Endothelial cell of umbilical vein (primary cell): Measurements from ENCODE around the gene HDAC4. TPM values are rescaled to one million over a fixed set of nuclear protein-coding genes. Genes with fewer than 3 reads are reported as not detected.

Experiments used
- BruUV-seq: library from RNA; stranded (reverse); fragments of 400-500 nt; replicated peaks from 2 replicates; lab custom pipeline; 2021; lab: Mats Ljungman, UMichigan
- CTCF ChIA-PET: fragments of 300-600, 350-600 bp; sonication (Branson Sonifier 250); formaldehyde crosslinking; loops from one replicate; lab custom pipeline; 2021; ENCODE audit warnings: antibody characterized with exemption, inconsistent platforms; lab: Charles Lee
- POLR2A ChIA-PET: fragments of 300-600, 350-600 bp; sonication (Branson Sonifier 250); formaldehyde crosslinking; loops from one replicate; lab custom pipeline; 2021; ENCODE audit warnings: antibody characterized with exemption, inconsistent platforms; lab: Charles Lee
- DNase-seq: peaks from one replicate; pipeline ENCODE4 v3.0.0-alpha.2; 2011; ENCODE audit warnings: low read depth, low spot score
- FAIRE-seq: peaks from 2 replicates; lab custom pipeline; 2011; peaks lifted over from hg19 to GRCh38; lab: Jason Lieb, UNC
- H2AFZ ChIP-seq: 2 replicates; pipeline ENCODE4 v1.6.0; 2012; ENCODE audit warnings: low read depth, low read length, control low read depth, inconsistent platforms
- H3K27ac ChIP-seq: 2 replicates; pipeline ENCODE4 v1.5.1; 2011; ENCODE audit warnings: low read depth, mild to moderate bottlenecking, control low read depth, low read length, moderate library complexity; ENCODE audit not compliant: insufficient read depth
- H3K27me3 ChIP-seq, 2 experiments: 2 replicates each; pipeline versions ENCODE4 v1.6.0 to v1.6.1; 2011; ENCODE audit warnings: low read length in 2 of 2, mixed read lengths in 1 of 2; ENCODE audit not compliant: control insufficient read depth in 2 of 2, insufficient read depth in 2 of 2
- H3K36me3 ChIP-seq, 2 experiments: 2 replicates in 1 of 2; 3 replicates in 1 of 2; pipeline ENCODE4 v1.5.1; 2011; ENCODE audit warnings: low read length in 2 of 2, mild to moderate bottlenecking in 1 of 2, moderate library complexity in 1 of 2; ENCODE audit not compliant: control insufficient read depth in 2 of 2, insufficient read depth in 2 of 2; ENCODE audit errors: extremely low read depth in 1 of 2
- H3K4me1 ChIP-seq: 3 replicates; pipeline ENCODE4 v1.5.1; 2011; ENCODE audit warnings: mild to moderate bottlenecking, low read length; ENCODE audit not compliant: control insufficient read depth, insufficient read depth; ENCODE audit errors: extremely low read depth
- H3K4me2 ChIP-seq: 2 replicates; pipeline ENCODE4 v1.6.1; 2011; ENCODE audit warnings: low read length, control low read depth, mixed read lengths; ENCODE audit not compliant: insufficient read depth
- H3K4me3 ChIP-seq, 3 experiments: fragments of 200-600 bp in 1 of 3; sonication (generic), shearing (Covaris generic) in 1 of 3; replicated peaks in 1 of 3; 2 replicates each; pipeline ENCODE4 v1.5.1; 2011 to 2016; ENCODE audit warnings: control low read depth in 3 of 3, low read length in 3 of 3, mild to moderate bottlenecking in 2 of 3, inconsistent platforms in 1 of 3, low read depth in 1 of 3, moderate library complexity in 1 of 3; ENCODE audit not compliant: insufficient read depth in 1 of 3
- H3K79me2 ChIP-seq: 2 replicates; pipeline ENCODE4 v1.6.0; 2012; ENCODE audit warnings: low read length, inconsistent platforms; ENCODE audit not compliant: control insufficient read depth, insufficient read depth
- H3K9ac ChIP-seq: replicated peaks from 2 replicates; pipeline ENCODE3; 2011; ENCODE audit warnings: low read length, control low read depth; ENCODE audit not compliant: insufficient read depth; ENCODE audit errors: extremely low read depth
- H3K9me1 ChIP-seq: replicated peaks from 3 replicates; pipeline ENCODE4 v1.6.0; 2011; ENCODE audit warnings: mild to moderate bottlenecking, low read length; ENCODE audit not compliant: control insufficient read depth, insufficient read depth; ENCODE audit errors: extremely low read depth
- H3K9me3 ChIP-seq: replicated peaks from 2 replicates; pipeline ENCODE4 v1.5.1; 2012; ENCODE audit warnings: low read length, inconsistent platforms; ENCODE audit not compliant: control insufficient read depth, insufficient read depth
- H4K20me1 ChIP-seq: replicated peaks from 2 replicates; pipeline ENCODE3; 2011; ENCODE audit warnings: mild to moderate bottlenecking, low read length; ENCODE audit not compliant: control insufficient read depth, insufficient read depth; ENCODE audit errors: extremely low read depth
- EZH2 ChIP-seq: IDR thresholded peaks from 2 replicates; pipeline ENCODE4 v1.6.1; 2012; ENCODE audit warnings: borderline replicate concordance, low read depth, mild to moderate bottlenecking, moderate library complexity, low read length, inconsistent platforms; ENCODE audit not compliant: severe bottlenecking
- FOS ChIP-seq: IDR thresholded peaks from 2 replicates; pipeline ENCODE4 v1.6.1; 2011; ENCODE audit warnings: mild to moderate bottlenecking, low read length, moderate library complexity, borderline replicate concordance; ENCODE audit not compliant: insufficient read depth
- JUN ChIP-seq: IDR thresholded peaks from 2 replicates; pipeline ENCODE4 v1.6.1; 2011; ENCODE audit warnings: borderline replicate concordance, low read depth; ENCODE audit not compliant: insufficient read length, insufficient read depth
- MYC ChIP-seq: IDR thresholded peaks from one replicate; pipeline ENCODE4 v1.6.1; 2011; ENCODE audit warnings: mild to moderate bottlenecking, low read depth, low read length
- POLR2AphosphoS5 ChIP-seq: IDR thresholded peaks from 2 replicates; pipeline ENCODE4 v1.6.1; 2012; ENCODE audit warnings: low read depth, mild to moderate bottlenecking, control low read depth, low read length, moderate library complexity; ENCODE audit not compliant: insufficient read depth
- dilution Hi-C: fragments of 300-500 bp; cut with MboI; formaldehyde crosslinking; loops from one replicate; pipeline ENCODE4 v1.15.0; 2019; ENCODE audit warnings: low sequenced_read_pairs; ENCODE audit not compliant: extremely low pct_ligation_motif_present
- intact Hi-C: fragments of 100-400 bp; cut with micrococcal nuclease; formaldehyde crosslinking; loops from one replicate; pipeline ENCODE4 v1.10.0; 2022
- polyA plus RNA-seq, 4 experiments: library from polyadenylated mRNA; depleted of rRNA in 3 of 4; stranded (reverse) in 3 of 4; unstranded in 1 of 4; fragments of >200 nt; gene quantifications; 2 replicates each; pipeline versions ENCODE4 v1.2.1 to v1.2.3, GENCODE V29; 2011 to 2012; ENCODE audit warnings: missing spikeins in 1 of 4
- total RNA-seq: library from RNA; stranded (reverse); gene quantifications from 2 replicates; pipeline ENCODE4 v1.2.3, GENCODE V29; 2021
- TF ChIP-seq, protein P1 (sequence below), 2 donors: IDR thresholded peaks; 1 replicate in 1 of 2; 2 replicates in 1 of 2; pipeline ENCODE4 v1.5.1; 2011; ENCODE audit warnings: low read length in 2 of 2, mild to moderate bottlenecking in 2 of 2, moderate library complexity in 2 of 2, control low read depth in 1 of 2, inconsistent platforms in 1 of 2, low read depth in 1 of 2; ENCODE audit not compliant: insufficient read depth in 1 of 2; ENCODE audit errors: extremely low read depth in 1 of 2
- TF ChIP-seq, protein P2 (sequence below): IDR thresholded peaks from 2 replicates; pipeline ENCODE4 v1.6.1; 2011; ENCODE audit not compliant: insufficient read depth, insufficient read length

Gene HDAC4
- total and polyA plus RNA-seq, 2 donors (not counting 3 experiments of a cell fraction or from before 2014, with no cell fraction given), result 13.4 to 33.0 TPM

GRCh38 chr2:239133945-239134570, 266.8 kb downstream of the HDAC4 start:
- H3K9me3 ChIP-seq, result no peaks in the 10 kb centered on the region
- no peak for DNase-seq
- CTCF ChIA-PET, result no interaction called here
- H3K27me3 ChIP-seq, result no peaks in the 10 kb centered on the region
- no peak overlapping the region for H3K4me3 ChIP-seq
- H3K79me2 ChIP-seq, result no peaks in the 10 kb centered on the region
- POLR2A ChIA-PET, result no interaction called here
- no peak for FAIRE-seq
- no peaks in the 10 kb centered on the region for H3K9me1 ChIP-seq
- no peak overlapping the region for H3K9ac ChIP-seq
- H3K36me3 ChIP-seq, result peaks cover 0 to 10% of the 10 kb centered on the region in 2 experiments
- no peak for TF ChIP-seq MYC
- TF ChIP-seq JUN, result no peak
- TF ChIP-seq POLR2AphosphoS5, result no peak
- TF ChIP-seq FOS, result no peak
- TF ChIP-seq, protein P1, sequence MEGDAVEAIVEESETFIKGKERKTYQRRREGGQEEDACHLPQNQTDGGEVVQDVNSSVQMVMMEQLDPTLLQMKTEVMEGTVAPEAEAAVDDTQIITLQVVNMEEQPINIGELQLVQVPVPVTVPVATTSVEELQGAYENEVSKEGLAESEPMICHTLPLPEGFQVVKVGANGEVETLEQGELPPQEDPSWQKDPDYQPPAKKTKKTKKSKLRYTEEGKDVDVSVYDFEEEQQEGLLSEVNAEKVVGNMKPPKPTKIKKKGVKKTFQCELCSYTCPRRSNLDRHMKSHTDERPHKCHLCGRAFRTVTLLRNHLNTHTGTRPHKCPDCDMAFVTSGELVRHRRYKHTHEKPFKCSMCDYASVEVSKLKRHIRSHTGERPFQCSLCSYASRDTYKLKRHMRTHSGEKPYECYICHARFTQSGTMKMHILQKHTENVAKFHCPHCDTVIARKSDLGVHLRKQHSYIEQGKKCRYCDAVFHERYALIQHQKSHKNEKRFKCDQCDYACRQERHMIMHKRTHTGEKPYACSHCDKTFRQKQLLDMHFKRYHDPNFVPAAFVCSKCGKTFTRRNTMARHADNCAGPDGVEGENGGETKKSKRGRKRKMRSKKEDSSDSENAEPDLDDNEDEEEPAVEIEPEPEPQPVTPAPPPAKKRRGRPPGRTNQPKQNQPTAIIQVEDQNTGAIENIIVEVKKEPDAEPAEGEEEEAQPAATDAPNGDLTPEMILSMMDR (IDR thresholded peaks at IDR 0.05; ENCODE audit: extremely low read depth in 1 of 2, insufficient read depth in 1 of 2, low read depth in 1 of 2, low read length in 2 of 2), result no peak
- TF ChIP-seq, protein P2, sequence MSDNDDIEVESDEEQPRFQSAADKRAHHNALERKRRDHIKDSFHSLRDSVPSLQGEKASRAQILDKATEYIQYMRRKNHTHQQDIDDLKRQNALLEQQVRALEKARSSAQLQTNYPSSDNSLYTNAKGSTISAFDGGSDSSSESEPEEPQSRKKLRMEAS, result no peak
- no peak for TF ChIP-seq EZH2
- no peaks in the 10 kb centered on the region for H4K20me1 ChIP-seq
- no TSS peak for BruUV-seq
- dilution Hi-C loops (no loop called here), intact Hi-C loops (no loop called here)
- H3K4me2 ChIP-seq, result no peak overlapping the region
- no peak overlapping the region for H3K27ac ChIP-seq
- H2AFZ ChIP-seq, result no peak overlapping the region
- H3K4me1 ChIP-seq, result no peaks in the 10 kb centered on the region
